GM18505 (cell line): ENCODE data around the gene IMMT.

Source experiments
- ATAC-seq: cut with Tn5 transposase; IDR thresholded peaks from one replicate; pipeline ENCODE4 v1.9.1; 2021; ENCODE audit not compliant: unreplicated experiment
- POLR2A ChIP-seq: IDR thresholded peaks from 4 replicates; pipeline ENCODE4 v1.6.1; 2011; ENCODE audit warnings: borderline replicate concordance; ENCODE audit not compliant: insufficient read depth, insufficient read length; ENCODE audit errors: extremely low read depth

IMMT gene

DNA sequence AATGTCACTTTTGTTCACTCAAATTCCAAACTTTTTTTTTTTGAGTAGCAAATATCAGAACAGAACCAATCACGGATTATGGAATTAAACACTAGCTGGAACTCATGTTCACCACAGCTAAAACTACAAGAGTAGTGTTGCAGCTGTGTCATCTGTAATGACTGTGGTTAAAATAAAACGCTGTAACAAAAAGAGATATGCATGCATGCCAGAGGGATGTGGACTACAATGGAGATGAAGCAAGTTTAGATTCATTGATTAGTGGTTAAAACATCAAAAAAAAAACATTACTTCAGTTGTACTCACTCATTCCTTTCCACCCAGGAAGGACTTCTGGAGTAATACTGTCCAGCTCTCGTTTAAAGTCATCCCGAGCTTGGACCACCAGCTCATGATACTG is 37.0 kb downstream of the IMMT start:
- ATAC-seq = no peak
- no peak for TF ChIP-seq POLR2A

GRCh38 chr2:86157009-86157556 is 38.2 kb downstream of the IMMT start:
- no peak for TF ChIP-seq POLR2A
- ATAC-seq = no peak

- TF ChIP-seq POLR2A = no peak
- no peak for ATAC-seq
These were observed 44.8 kb downstream of the IMMT start for GRCh38 chr2:86150502-86150901.

- no peak for ATAC-seq
These were observed 47.5 kb downstream of the IMMT start for GRCh38 chr2:86147793-86148192.

DNA sequence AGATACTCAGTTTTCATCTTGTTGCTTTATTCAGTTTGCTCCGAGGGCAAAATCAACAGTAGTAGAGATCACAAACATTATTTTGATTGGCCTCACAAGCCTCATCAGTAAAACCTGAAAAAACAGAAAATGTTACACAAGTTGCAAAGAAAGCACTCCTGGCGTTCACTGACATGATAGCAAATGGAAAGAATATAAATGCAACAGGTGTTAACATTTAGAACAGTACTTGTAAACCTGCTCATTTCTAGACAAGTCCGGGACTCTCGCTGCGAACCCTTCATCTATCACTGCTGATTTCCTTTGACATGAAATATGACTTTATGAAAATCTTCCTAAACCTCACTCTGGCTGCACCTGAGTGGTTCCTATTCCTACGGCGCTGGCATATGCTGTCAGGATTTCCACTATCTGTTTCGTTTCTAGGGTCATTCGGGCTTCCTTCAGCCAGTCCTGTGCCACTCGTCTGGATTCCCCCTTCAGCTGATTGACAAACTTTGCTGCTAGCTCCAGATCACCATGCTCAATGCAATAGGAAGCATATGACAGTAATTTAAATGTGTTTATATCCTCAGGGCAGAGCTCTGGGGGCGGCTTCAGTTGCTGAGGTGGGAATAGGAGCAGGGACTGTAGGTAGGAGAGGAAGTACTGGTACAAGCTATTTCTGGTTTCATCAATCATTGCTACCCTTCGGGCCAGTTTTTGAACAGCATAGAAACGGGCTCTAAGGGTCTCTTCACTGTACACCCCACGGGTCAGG is 51.2 kb downstream of the IMMT start:
- no peak for TF ChIP-seq POLR2A
- no peak for ATAC-seq

More at GRCh38 chr2:86147793-86148192, 47.5 kb downstream of the IMMT start:
- TF ChIP-seq POLR2A = no peak

DNA sequence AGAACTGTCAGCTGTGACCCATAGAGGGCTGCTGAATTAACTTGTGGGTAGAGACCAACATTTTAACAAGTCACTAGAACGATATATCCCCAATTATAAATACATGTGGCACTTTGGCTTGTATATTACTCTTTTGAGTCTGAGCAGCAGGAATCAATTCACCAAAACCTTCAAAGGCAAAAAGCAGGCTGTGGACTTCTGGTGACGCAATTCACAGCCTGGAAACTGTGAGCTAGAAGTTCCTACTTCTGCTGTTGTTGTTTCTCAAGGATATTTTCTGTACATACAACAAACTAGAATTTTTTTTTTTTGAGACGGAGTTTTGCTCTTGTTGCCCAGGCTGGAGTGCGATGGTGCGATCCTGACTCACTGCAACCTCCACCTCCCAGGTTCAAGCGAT is 52.0 kb downstream of the IMMT start:
- no peak for ATAC-seq
- no peak for TF ChIP-seq POLR2A

DNA sequence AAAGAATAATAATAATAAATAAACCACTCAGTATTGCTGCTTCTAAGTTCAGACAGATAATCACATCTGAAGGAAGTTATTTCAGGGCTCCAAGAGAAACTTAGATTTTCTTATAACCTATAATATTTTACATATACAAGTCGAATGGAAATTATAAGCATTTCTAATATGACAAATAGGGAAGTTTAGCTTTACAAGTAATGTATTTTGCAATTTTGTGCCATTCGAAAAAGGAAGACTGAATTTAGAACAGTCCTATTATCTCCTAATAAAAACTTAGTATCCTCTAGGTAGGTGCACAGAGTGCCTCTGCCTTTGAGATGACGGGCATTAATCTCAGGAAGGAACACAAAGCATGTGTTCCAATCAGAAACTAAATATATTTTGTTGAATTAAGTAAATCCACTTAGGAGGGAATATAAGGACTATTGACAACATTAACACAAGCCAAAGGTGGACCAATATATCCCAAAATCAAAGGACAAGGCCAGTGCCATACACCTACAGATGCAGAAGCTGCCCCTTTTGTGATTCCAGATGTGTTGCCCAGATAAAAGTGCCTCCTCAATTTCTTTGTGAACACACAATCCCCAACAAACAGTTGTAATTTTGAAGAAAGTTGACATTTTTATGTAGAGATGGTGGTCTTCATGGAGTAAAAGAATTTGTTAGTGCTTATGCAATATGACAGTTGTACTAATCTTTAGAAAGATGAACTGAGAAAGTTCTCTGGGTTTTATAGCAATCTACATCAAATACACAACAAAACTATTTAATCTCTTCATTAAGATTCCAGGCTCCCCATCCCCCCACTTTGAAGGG is 52.6 kb downstream of the IMMT start:
- ATAC-seq = no peak
- TF ChIP-seq POLR2A = no peak

- TF ChIP-seq POLR2A = no peak
- no peak for ATAC-seq
These were observed 54.3 kb downstream of the IMMT start for GRCh38 chr2:86140969-86141392.

GRCh38 chr2:86139981-86140380 is 55.3 kb downstream of the IMMT start:
- no peak for ATAC-seq
- no peak for TF ChIP-seq POLR2A

DNA sequence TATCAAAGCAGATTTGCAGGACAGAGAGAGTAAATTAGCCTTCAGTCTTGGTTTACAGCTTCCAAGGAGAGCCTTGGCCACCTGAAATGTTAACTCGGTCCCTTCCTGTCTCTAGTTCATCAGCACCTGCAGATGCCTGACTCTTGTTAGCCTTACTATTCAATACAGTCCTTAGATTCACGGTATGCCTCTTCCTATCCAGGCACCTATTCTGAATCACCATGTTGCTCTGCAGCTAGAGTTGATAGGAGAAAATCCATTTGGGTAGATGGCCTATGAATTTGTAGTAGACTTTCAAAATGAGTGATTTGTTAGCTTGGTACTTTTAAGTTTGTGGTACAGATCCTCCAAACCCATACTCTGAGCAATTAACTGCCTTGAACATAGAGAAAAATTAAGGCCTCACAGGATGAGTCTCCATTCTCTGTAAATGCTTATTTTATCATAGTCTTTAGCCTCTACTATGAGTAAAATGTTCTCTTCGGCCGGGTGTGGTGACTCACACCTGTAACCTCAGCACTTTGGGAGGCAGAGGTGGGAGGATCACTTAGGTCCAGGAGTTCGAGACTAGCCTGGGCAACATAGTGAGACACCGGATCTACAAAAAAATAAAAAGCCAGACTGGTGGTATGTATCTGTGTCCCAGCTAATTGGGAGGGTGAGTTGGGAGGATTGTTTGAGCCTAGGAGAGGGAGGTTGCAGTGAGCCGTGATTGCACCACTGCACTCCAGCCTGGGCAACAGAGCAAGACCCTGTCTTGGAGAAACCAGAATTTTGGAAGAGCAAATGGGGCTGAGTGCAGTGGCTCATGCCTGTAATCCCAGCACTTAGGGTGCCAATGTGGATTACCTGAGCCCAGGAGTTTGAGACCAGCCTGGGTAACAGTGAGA is 56.3 kb downstream of the IMMT start:
- no peak for ATAC-seq

DNA sequence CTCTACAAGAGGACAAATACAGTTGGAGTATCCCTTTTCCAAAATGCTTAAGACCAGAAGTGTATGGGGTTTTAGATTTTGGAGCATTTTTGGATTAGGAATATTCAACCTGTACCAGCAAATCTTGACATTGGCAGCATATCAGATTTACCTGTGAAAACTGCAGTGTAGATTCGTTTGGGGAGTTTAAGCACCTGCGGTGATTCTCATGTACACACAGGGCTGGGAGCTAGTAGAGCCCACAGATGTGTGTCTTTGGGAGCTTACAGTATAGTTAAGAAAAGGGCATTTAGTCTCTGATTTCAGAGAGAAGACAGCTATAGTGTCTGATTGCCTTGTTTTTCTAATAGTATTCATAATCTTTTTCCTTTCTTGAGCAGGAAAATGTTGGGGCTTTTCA is 59.1 kb downstream of the IMMT start:
- ATAC-seq = no peak
- TF ChIP-seq POLR2A = no peak

More for the DNA sequence above, 56.3 kb downstream of the IMMT start:
- TF ChIP-seq POLR2A = no peak

DNA sequence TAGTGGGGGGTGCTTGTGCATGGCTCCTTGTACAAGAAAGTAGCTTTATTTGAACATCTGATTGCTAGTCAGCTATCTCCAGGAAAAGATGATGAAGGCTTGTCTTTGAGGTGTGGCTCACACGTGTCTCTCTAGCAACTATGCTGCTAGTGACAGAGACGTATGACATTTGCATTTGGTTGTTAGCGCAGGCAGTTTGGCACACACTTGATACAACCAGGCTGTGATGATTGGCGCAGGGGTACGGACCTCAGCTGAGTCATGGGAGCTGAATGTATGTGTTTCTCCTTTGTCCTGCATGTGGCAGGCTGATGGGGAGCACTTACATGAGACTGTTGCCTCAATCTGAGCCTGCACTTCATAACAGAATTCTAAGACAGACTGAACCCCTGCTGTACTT is 59.6 kb downstream of the IMMT start:
- TF ChIP-seq POLR2A = no peak
- ATAC-seq = no peak

GRCh38 chr2:86134709-86135108 is 60.6 kb downstream of the IMMT start:
- ATAC-seq = no peak
- TF ChIP-seq POLR2A = no peak
